ENCODE measurements around the gene ABCA8.

- TF ChIP-seq REST (IDR thresholded peaks at IDR 0.05; ENCODE audit: unreplicated experiment), result no peak
- no peak for TF ChIP-seq POLR2AphosphoS5 (IDR thresholded peaks at IDR 0.05; ENCODE audit: low read depth)
- TF ChIP-seq CTCF (conservative IDR thresholded peaks at IDR 0.05; ENCODE audit: low read depth in 2 of 2), result no peak
- TF ChIP-seq CREB1 (CRISPR knock-in tag; IDR thresholded peaks at IDR 0.05; ENCODE audit: low read depth), result no peak
- TF ChIP-seq NANOG (IDR thresholded peaks at IDR 0.05; ENCODE audit: borderline replicate concordance), result no peak
- no peak for TF ChIP-seq EZH2 (IDR thresholded peaks at IDR 0.05; ENCODE audit: low read depth, unreplicated experiment)
- TF ChIP-seq EZH2phosphoT487 (IDR thresholded peaks at IDR 0.05; ENCODE audit: unreplicated experiment), result no peak
Measured at GRCh38 chr17:68892658-68893057, 62.5 kb downstream of the ABCA8 start.

Data from GM23338 (cell line).